Trophoblast cell (in vitro differentiated cells and primary cell): ENCODE measurements around the gene CRYL1.
A peak's percentile ranks its signal among the peaks of the same experiment; 100 is the strongest.

Experiments used
- DNase-seq, 2 donors: peaks; one replicate each; pipeline ENCODE4 v3.0.0-alpha.2; 2016
- H2AFZ ChIP-seq: 2 replicates; pipeline ENCODE4 v1.6.1; 2013; ENCODE audit warnings: low read length, moderate library complexity, mild to moderate bottlenecking; ENCODE audit not compliant: insufficient read depth, poor library complexity
- H2AK5ac ChIP-seq: 2 replicates; pipeline ENCODE4 v1.6.1; 2013; ENCODE audit warnings: mild to moderate bottlenecking, low read length
- H2BK120ac ChIP-seq: 2 replicates; pipeline ENCODE4 v1.6.1; 2013; ENCODE audit warnings: low read length, mild to moderate bottlenecking, moderate library complexity; ENCODE audit not compliant: insufficient read depth, poor library complexity
- H2BK12ac ChIP-seq: 2 replicates; pipeline ENCODE4 v1.6.1; 2013; ENCODE audit warnings: mild to moderate bottlenecking, low read length, moderate library complexity
- H2BK5ac ChIP-seq: 2 replicates; pipeline ENCODE4 v1.6.1; 2013; ENCODE audit warnings: low read length, low read depth, moderate library complexity, mild to moderate bottlenecking; ENCODE audit not compliant: poor library complexity
- H3K14ac ChIP-seq: 2 replicates; pipeline ENCODE4 v1.6.1; 2013; ENCODE audit warnings: mild to moderate bottlenecking, low read length
- H3K18ac ChIP-seq: 2 replicates; pipeline ENCODE4 v1.6.1; 2013; ENCODE audit warnings: mild to moderate bottlenecking, low read length
- H3K23ac ChIP-seq: 2 replicates; pipeline ENCODE4 v1.6.1; 2013; ENCODE audit warnings: low read length
- H3K27ac ChIP-seq: 2 replicates; pipeline ENCODE4 v1.5.1; 2013; ENCODE audit warnings: low read depth, mild to moderate bottlenecking, inconsistent platforms, low read length, moderate library complexity
- H3K27me3 ChIP-seq: 2 replicates; pipeline ENCODE4 v1.6.1; 2013; ENCODE audit warnings: inconsistent platforms, mild to moderate bottlenecking, low read length, moderate library complexity; ENCODE audit not compliant: insufficient read depth
- H3K36me3 ChIP-seq, 2 experiments: 1 replicate in 1 of 2; 2 replicates in 1 of 2; pipeline ENCODE4 v1.6.1; 2013; ENCODE audit warnings: low read length in 2 of 2, mild to moderate bottlenecking in 2 of 2, moderate library complexity in 1 of 2; ENCODE audit not compliant: insufficient read depth in 2 of 2, control insufficient read depth in 1 of 2
- H3K4ac ChIP-seq: 2 replicates; pipeline ENCODE4 v1.6.1; 2013; ENCODE audit warnings: low read depth, mild to moderate bottlenecking, low read length, moderate library complexity
- H3K4me1 ChIP-seq, 2 experiments: 1 replicate in 1 of 2; 2 replicates in 1 of 2; pipeline ENCODE4 v1.6.1; 2013; ENCODE audit warnings: low read length in 2 of 2, mild to moderate bottlenecking in 2 of 2, moderate library complexity in 1 of 2; ENCODE audit not compliant: insufficient read depth in 2 of 2, control insufficient read depth in 1 of 2
- H3K4me2 ChIP-seq: 2 replicates; pipeline ENCODE4 v1.6.1; 2013; ENCODE audit warnings: inconsistent platforms, mild to moderate bottlenecking, low read length, moderate library complexity
- H3K4me3 ChIP-seq: 2 replicates; pipeline ENCODE4 v1.5.1; 2013; ENCODE audit warnings: mild to moderate bottlenecking, low read depth, low read length, inconsistent platforms
- H3K79me1 ChIP-seq: one replicate; pipeline ENCODE4 v1.6.1; 2013; ENCODE audit warnings: low read length
- H3K79me2 ChIP-seq: 2 replicates; pipeline ENCODE4 v1.6.1; 2013; ENCODE audit warnings: low read length, mild to moderate bottlenecking; ENCODE audit not compliant: control insufficient read depth, insufficient read depth, poor library complexity
- H3K9ac ChIP-seq: 2 replicates; pipeline ENCODE4 v1.6.1; 2013; ENCODE audit warnings: mild to moderate bottlenecking, low read length
- H3K9me3 ChIP-seq: 2 replicates; pipeline ENCODE4 v1.6.1; 2013; ENCODE audit warnings: low read depth, mild to moderate bottlenecking, control low read depth, inconsistent platforms, low read length; ENCODE audit not compliant: insufficient read depth
- H4K12ac ChIP-seq: 2 replicates; pipeline ENCODE4 v1.6.1; 2013; ENCODE audit warnings: low read depth, mild to moderate bottlenecking, low read length, moderate library complexity
- H4K8ac ChIP-seq: 2 replicates; pipeline ENCODE4 v1.6.1; 2013; ENCODE audit warnings: low read depth, mild to moderate bottlenecking, low read length, moderate library complexity
- H4K91ac ChIP-seq: one replicate; pipeline ENCODE4 v1.6.1; 2013; ENCODE audit warnings: low read depth, mild to moderate bottlenecking, low read length, moderate library complexity
- WGBS: extraction: QIAGEN DNeasy Blood & Tissue Kit; methylation state at CpG from one replicate; pipeline ENCODE4 v1.1.7; 2013; ENCODE audit warnings: missing lambda C conversion rate; ENCODE audit not compliant: insufficient read length, insufficient coverage; ENCODE audit errors: extremely low coverage; 5-methylcytosine and 5-hydroxymethylcytosine counted together

CRYL1 gene

GRCh38 chr13:20526664-20527063, 1.0 kb upstream of the CRYL1 start:
- Histone ChIP-seq H2AFZ (no peak overlapping the region), H3K4ac (no peak overlapping the region), H3K14ac (no peak overlapping the region), H3K27ac (no peak overlapping the region), H2AK5ac (no peak overlapping the region), H3K79me1 (peaks cover 2% of the 10 kb centered on the region), H3K36me3 (no peaks in the 10 kb centered on the region), H2BK120ac (no peak overlapping the region), H3K4me2 (no peak overlapping the region), H4K91ac (no peak overlapping the region), H4K12ac (no peak overlapping the region), H3K23ac (no peak overlapping the region), H3K9me3 (no peaks in the 10 kb centered on the region), H3K4me1 (peaks cover 0 to 3% of the 10 kb centered on the region in 2 experiments), H3K4me3 (no peak overlapping the region), H2BK12ac (no peak overlapping the region), H3K27me3 (no peaks in the 10 kb centered on the region), H3K18ac (no peak overlapping the region), H2BK5ac (no peak overlapping the region), H4K8ac (no peak overlapping the region), H3K9ac (no peak overlapping the region), H3K79me2 (no peaks in the 10 kb centered on the region)
- no peak for DNase-seq
- no CpG with 5 or more reads among the region's 6 CpGs for WGBS

GRCh38 chr13:20525144-20525600, 485 bp downstream of the CRYL1 start:
- no peaks in the 10 kb centered on the region for H3K27me3 ChIP-seq
- H3K9me3 ChIP-seq = peaks cover 3% of the 10 kb centered on the region
- no peaks in the 10 kb centered on the region for H3K79me2 ChIP-seq
- H2BK120ac ChIP-seq = no peak overlapping the region
- no peak overlapping the region for H3K27ac ChIP-seq
- no peak overlapping the region for H4K91ac ChIP-seq
- no peak overlapping the region for H2BK12ac ChIP-seq
- peak; percentile 3 to 52 for DNase-seq
- H3K4me2 ChIP-seq = peak overlapping the region; percentile 94
- no peak overlapping the region for H3K9ac ChIP-seq
- H3K4me3 ChIP-seq = peak overlapping the region; percentile 83
- peaks cover 0 to 3% of the 10 kb centered on the region in 2 experiments for H3K4me1 ChIP-seq
- no peak overlapping the region for H3K4ac ChIP-seq
- H3K79me1 ChIP-seq = peaks cover 2% of the 10 kb centered on the region
- no peak overlapping the region for H3K18ac ChIP-seq
- H2BK5ac ChIP-seq = no peak overlapping the region
- H2AK5ac ChIP-seq = no peak overlapping the region
- no CpG with 5 or more reads among the region's 37 CpGs for WGBS
- peak overlapping the region; percentile 19 for H3K14ac ChIP-seq
- H3K36me3 ChIP-seq = no peaks in the 10 kb centered on the region
- peak overlapping the region; percentile 19 for H4K12ac ChIP-seq
- H4K8ac ChIP-seq = peak overlapping the region; percentile 55
- peak overlapping the region; percentile 68 for H2AFZ ChIP-seq
- H3K23ac ChIP-seq = no peak overlapping the region

- no peak overlapping the region for H2AFZ ChIP-seq
- H3K27ac ChIP-seq = no peak overlapping the region
- no peak overlapping the region for H3K14ac ChIP-seq
- no peak overlapping the region for H2BK120ac ChIP-seq
- no peak overlapping the region for H2BK5ac ChIP-seq
- H3K18ac ChIP-seq = no peak overlapping the region
- no peak overlapping the region for H4K12ac ChIP-seq
- H3K4ac ChIP-seq = no peak overlapping the region
- H3K27me3 ChIP-seq = no peaks in the 10 kb centered on the region
- H3K23ac ChIP-seq = no peak overlapping the region
- H3K36me3 ChIP-seq = no peaks in the 10 kb centered on the region
- no peak overlapping the region for H2AK5ac ChIP-seq
- H3K4me2 ChIP-seq = no peak overlapping the region
- no peak for DNase-seq
- H3K4me3 ChIP-seq = no peak overlapping the region
- H3K79me1 ChIP-seq = peaks cover 2% of the 10 kb centered on the region
- H3K79me2 ChIP-seq = no peaks in the 10 kb centered on the region
- H3K9me3 ChIP-seq = peaks cover 3% of the 10 kb centered on the region
- no peak overlapping the region for H4K91ac ChIP-seq
- H3K4me1 ChIP-seq = peaks cover 0 to 3% of the 10 kb centered on the region in 2 experiments
- H3K9ac ChIP-seq = no peak overlapping the region
- WGBS = no CpG with 5 or more reads among the region's 5 CpGs
- no peak overlapping the region for H2BK12ac ChIP-seq
- H4K8ac ChIP-seq = no peak overlapping the region
Observed at GRCh38 chr13:20521364-20522115, 4.1 kb downstream of the CRYL1 start.

- peaks cover 3% of the 10 kb centered on the region for H3K9me3 ChIP-seq
Observed at GRCh38 chr13:20519875-20520274, 5.8 kb downstream of the CRYL1 start.

More at GRCh38 chr13:20519875-20520274, 5.8 kb downstream of the CRYL1 start:
- H2BK120ac ChIP-seq = no peak overlapping the region
- no peak overlapping the region for H3K9ac ChIP-seq
- DNase-seq = no peak
- H2AFZ ChIP-seq = no peak overlapping the region
- H3K79me2 ChIP-seq = no peaks in the 10 kb centered on the region
- no peak overlapping the region for H3K4me3 ChIP-seq
- H4K12ac ChIP-seq = no peak overlapping the region
- no peak overlapping the region for H4K91ac ChIP-seq
- H3K27me3 ChIP-seq = no peaks in the 10 kb centered on the region
- H2BK12ac ChIP-seq = no peak overlapping the region
- H2BK5ac ChIP-seq = no peak overlapping the region
- H3K4me2 ChIP-seq = no peak overlapping the region
- no CpG with 5 or more reads among the region's 1 CpG for WGBS
- H3K36me3 ChIP-seq = no peaks in the 10 kb centered on the region
- no peaks in the 10 kb centered on the region for H3K79me1 ChIP-seq
- H3K4me1 ChIP-seq = no peaks in the 10 kb centered on the region
- no peak overlapping the region for H3K23ac ChIP-seq
- H3K18ac ChIP-seq = no peak overlapping the region
- no peak overlapping the region for H3K27ac ChIP-seq
- H3K4ac ChIP-seq = no peak overlapping the region
- H4K8ac ChIP-seq = no peak overlapping the region
- no peak overlapping the region for H2AK5ac ChIP-seq
- H3K14ac ChIP-seq = no peak overlapping the region
